ENCODE data around the gene TUB. TPM values are rescaled to one million over a fixed set of nuclear protein-coding genes. Genes with fewer than 3 reads are reported as not detected.

The TUB gene
- total RNA-seq, 2 donors from 2014 or later: 2.9 to 8.6 TPM

- 56 to 77% methylated on average over 1 of the region's 1 CpG for WGBS, 2 donors
- no peak for ATAC-seq
- Histone ChIP-seq H3K27me3 (no peaks in the 10 kb centered on the region), H3K4me3 (no peak overlapping the region), H3K36me3 (replicated peaks in 1 of 2; ENCODE audit: insufficient read depth in 1 of 2, low read depth in 2 of 2) (no peaks in the 10 kb centered on the region), H3K27ac (no peak overlapping the region), H3K9me3 (no peaks in the 10 kb centered on the region), H3K4me1 (peaks cover 9% of the 10 kb centered on the region)
- intact Hi-C loops (cut with DNase I): no loop called here
- TF ChIP-seq CTCF (IDR thresholded peaks at IDR 0.05) (no peak), POLR2A (IDR thresholded peaks at IDR 0.05) (no peak)
- no peak for DNase-seq
These were observed 2.9 kb downstream of the TUB start for GRCh38 chr11:8083871-8084281.

- intact Hi-C loops (cut with DNase I): no loop called here
- no peaks in the 10 kb centered on the region for H3K36me3 ChIP-seq (replicated peaks in 1 of 2; ENCODE audit: insufficient read depth in 1 of 2, low read depth in 2 of 2)
- no peaks in the 10 kb centered on the region for H3K9me3 ChIP-seq
- no peaks in the 10 kb centered on the region for H3K27me3 ChIP-seq
- peaks cover 9% of the 10 kb centered on the region for H3K4me1 ChIP-seq
- WGBS, 2 donors: 85 to 91% methylated on average over 6 of the region's 6 CpGs
- no peak overlapping the region for H3K27ac ChIP-seq
- TF ChIP-seq CTCF (IDR thresholded peaks at IDR 0.05): no peak
- no peak for TF ChIP-seq POLR2A (IDR thresholded peaks at IDR 0.05)
- ATAC-seq: no peak
- no peak for DNase-seq
- no peak overlapping the region for H3K4me3 ChIP-seq
These were observed 3.3 kb downstream of the TUB start for GRCh38 chr11:8084352-8084751.

DNA sequence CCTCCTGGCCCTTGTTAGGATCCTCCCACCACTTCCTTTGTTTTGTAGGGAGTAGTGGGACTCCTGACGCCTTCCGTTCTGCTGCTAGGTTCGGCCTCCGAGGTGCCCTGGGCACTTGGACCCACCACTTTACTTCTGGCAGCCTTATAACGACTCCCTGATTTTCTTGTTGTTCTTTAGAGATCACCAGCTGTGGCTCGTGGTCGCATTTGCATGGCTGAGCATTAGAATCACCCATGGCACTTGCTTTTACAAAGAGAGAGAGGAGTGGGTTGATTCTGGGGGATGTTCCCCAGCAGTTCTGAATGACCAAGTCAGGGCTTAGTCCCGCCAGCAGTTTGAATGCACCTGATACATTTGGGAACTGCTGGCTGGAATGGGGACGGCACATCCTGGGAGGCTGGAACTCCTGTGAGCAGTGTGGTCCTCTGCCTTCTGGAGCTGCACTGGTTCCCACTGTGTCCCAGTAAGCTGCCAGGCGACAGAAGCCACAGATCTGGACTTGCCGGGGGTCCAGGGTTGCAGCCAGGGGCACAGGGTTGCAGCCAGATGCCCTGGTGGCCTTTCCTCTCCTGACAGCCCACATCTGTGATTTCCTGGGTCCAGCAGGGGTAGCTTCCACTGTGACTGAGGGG is 4.1 kb downstream of the TUB start:
- no peaks in the 10 kb centered on the region for H3K9me3 ChIP-seq
- WGBS, 2 donors: 78 to 80% methylated on average over 8 to 10 of the region's 11 CpGs
- H3K27ac ChIP-seq: no peak overlapping the region
- no peaks in the 10 kb centered on the region for H3K36me3 ChIP-seq (replicated peaks in 1 of 2; ENCODE audit: insufficient read depth in 1 of 2, low read depth in 2 of 2)
- no peak for TF ChIP-seq POLR2A (IDR thresholded peaks at IDR 0.05)
- no peak for TF ChIP-seq CTCF (IDR thresholded peaks at IDR 0.05)
- no peaks in the 10 kb centered on the region for H3K27me3 ChIP-seq
- no peak for ATAC-seq
- H3K4me1 ChIP-seq: peaks cover 9% of the 10 kb centered on the region
- intact Hi-C loops (cut with DNase I): no loop called here
- no peak for DNase-seq
- H3K4me3 ChIP-seq: no peak overlapping the region

GRCh38 chr11:8086001-8086479 is 5.0 kb downstream of the TUB start:
- H3K9me3 ChIP-seq: no peaks in the 10 kb centered on the region
- H3K36me3 ChIP-seq (replicated peaks in 1 of 2; ENCODE audit: insufficient read depth in 1 of 2, low read depth in 2 of 2): no peaks in the 10 kb centered on the region
- no peaks in the 10 kb centered on the region for H3K27me3 ChIP-seq
- H3K27ac ChIP-seq: no peak overlapping the region
- peaks cover 9% of the 10 kb centered on the region for H3K4me1 ChIP-seq
- DNase-seq: no peak
- no peak for TF ChIP-seq CTCF (IDR thresholded peaks at IDR 0.05)
- no peak for TF ChIP-seq POLR2A (IDR thresholded peaks at IDR 0.05)
- H3K4me3 ChIP-seq: no peak overlapping the region
- no peak for ATAC-seq
- 65 to 68% methylated on average over 5 to 8 of the region's 8 CpGs for WGBS, 2 donors
- intact Hi-C loops (cut with DNase I): no loop called here

DNA sequence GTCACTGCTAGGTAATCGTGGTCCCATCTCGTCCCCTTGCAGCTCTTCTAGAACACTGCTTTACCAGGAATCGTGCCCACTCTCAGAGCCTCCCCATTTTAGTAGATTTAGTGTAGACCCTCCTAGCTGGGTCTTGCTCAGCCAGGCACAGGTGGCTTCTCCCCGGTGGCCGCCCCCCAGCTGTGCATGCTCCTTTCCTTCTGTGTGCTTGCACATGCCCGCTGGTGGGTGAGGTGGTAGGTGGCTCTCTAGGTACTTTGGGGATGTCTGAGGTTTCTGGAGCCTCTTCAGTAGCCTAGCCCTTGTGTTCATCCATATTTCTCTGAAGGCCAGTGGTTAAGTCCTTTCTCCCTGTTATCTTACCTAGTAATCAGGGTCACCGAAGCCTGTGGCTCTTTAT is 5.6 kb downstream of the TUB start:
- Histone ChIP-seq H3K27ac (no peak overlapping the region), H3K9me3 (no peaks in the 10 kb centered on the region), H3K4me3 (no peak overlapping the region), H3K36me3 (replicated peaks in 1 of 2; ENCODE audit: insufficient read depth in 1 of 2, low read depth in 2 of 2) (no peaks in the 10 kb centered on the region), H3K27me3 (no peaks in the 10 kb centered on the region), H3K4me1 (peaks cover 6% of the 10 kb centered on the region)
- 68 to 73% methylated on average over 7 of the region's 7 CpGs for WGBS, 2 donors
- TF ChIP-seq POLR2A (IDR thresholded peaks at IDR 0.05) (no peak), CTCF (IDR thresholded peaks at IDR 0.05) (no peak)
- DNase-seq (no peak), ATAC-seq (no peak)
- intact Hi-C loops (cut with DNase I): no loop called here

Data from body of pancreas (tissue), 4 donors.